GM21717 (cell line): ENCODE measurements around the gene OPA1.

Experiments
- ATAC-seq: cut with Tn5 transposase; IDR thresholded peaks from one replicate; pipeline ENCODE4 v1.9.1; 2021; ENCODE audit warnings: mild to moderate bottlenecking, moderate library complexity; ENCODE audit not compliant: unreplicated experiment

The OPA1 gene

DNA sequence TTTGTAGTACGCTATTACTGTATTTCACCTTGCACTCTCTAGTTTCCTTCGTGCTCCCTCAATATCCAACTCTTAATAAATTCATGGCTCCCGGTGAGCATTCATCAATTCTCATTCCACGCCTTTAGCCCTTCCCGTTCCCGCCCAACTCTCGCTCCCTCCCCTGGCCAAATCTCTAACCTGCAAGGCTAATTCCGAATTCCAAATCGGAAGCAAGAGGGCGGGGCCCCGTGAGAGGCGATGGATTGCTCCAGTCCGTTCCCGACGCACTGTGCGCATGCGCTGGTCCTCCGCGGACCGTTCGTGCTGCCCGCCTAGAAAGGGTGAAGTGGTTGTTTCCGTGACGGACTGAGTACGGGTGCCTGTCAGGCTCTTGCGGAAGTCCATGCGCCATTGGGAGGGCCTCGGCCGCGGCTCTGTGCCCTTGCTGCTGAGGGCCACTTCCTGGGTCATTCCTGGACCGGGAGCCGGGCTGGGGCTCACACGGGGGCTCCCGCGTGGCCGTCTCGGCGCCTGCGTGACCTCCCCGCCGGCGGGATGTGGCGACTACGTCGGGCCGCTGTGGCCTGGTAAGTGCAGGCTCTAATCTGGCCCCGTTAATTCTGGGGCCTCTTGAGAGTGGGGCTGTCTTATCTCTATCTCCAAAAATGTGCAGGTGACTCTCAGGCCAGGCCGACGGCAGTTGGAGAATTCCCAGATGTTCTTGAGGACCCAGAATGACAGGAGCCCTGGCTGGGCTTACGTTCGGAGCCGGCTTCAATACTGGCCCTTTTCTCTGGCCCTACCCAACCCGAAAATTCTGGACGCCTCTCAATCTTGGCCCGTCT lies at the start of gene OPA1:
Gene OPA1, plus strand, starts transcription at position 368 of the 827 bp plus-strand sequence. Its CDS starts 170 bp downstream, at position 538.
- ATAC-seq, result peak; percentile 97

GRCh38 chr3:193544289-193544688 lies 48.7 kb upstream of the OPA1 start:
- no peak for ATAC-seq

DNA sequence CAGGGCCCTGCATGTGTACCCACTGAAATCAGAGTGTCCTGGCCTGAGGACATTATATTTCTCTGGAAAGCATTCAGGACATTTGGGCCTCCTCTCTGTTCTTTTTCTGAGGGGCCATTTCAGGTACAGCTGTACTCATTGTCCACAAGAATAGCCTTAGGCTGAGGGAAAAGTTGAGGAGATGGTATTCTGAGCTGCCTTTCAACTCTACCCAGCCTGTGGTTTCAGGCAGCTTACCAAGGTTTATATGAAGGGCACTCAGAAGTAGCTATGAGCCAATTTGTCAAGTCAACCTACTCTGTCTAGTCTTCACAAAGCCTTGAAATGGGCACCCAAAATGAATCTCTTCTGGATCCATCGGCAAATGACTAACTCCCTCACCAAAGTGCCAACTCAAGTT lies 47.7 kb upstream of the OPA1 start:
- ATAC-seq, result no peak

DNA sequence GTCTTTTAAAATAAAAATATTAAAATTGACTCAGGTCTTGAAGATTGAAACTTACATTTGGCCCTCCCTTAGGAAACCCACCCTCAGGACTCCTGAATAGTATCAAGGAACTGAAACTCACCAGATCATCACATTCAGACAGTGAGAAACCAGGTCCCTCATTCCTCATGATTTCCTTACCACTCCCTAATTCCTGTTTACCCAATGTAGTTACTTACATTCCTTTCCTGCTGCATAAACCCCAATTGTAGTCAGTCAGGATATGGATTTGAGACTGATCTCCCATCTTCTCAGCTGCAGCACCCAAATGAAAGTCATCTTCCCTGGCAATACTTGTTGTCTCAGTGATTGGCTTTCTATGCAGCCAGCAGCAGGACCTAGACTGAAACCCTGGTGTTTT lies 46.9 kb upstream of the OPA1 start:
- no peak for ATAC-seq

DNA sequence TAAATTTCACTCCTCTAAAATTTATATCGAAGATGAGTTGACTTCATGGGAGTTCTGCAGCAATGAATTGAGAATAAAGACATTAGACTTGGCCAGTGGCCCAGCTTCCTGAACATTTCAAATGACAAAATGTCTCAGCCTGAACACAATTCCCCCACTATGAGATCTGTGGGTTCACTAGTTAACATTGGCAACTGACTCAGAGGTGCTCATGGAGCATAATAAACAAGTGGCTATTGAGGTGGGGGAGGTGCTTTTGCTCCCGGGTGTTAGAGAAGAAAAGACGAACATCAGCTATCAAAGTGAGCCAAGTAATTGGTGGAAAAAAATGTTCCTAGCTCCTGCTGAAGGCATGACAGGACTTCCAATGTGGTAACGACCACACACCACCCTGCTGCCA lies 44.6 kb upstream of the OPA1 start:
- ATAC-seq, result no peak

DNA sequence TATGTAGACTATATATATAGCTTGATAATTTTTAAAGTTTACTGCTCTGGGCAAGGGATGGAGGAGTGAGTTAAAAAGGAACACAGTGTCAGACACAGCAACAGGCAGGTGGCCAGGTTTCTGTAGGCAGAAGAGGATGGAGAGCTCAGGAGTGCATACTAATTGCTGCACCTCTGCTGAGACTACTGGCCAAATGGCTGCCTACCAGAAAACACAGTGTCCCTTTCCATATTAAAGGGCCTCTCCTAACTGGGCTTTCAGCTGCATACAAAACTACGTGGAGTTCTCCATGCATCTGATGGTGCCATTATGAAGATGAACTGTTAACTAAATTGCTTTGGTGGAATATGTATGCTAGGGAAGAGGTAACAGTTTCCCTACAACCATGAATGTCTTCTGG lies 40.1 kb upstream of the OPA1 start:
- ATAC-seq, result no peak

GRCh38 chr3:193553586-193553985 lies 39.4 kb upstream of the OPA1 start:
- no peak for ATAC-seq

DNA sequence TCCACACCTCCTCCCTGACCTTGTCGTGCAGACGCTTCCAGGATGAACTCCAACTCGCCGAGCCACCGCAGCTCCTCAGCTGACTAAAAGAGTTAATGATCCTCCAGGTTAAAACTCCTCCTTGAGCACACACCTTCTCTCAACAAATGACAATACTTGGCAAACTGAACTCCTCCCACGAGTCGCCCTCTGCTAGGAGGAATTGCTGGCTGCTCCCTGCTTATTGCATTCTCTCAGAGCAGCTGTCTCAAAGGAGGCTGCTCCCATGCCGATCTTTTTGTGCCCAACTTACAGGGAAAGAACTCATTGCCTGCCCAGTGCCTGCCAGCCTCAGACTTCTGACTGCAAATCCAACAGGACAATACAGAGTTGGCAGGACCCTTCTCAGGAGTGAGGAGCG lies 38.2 kb upstream of the OPA1 start, which contains the start of gene ATP13A4:
Gene ATP13A4, minus strand, starts transcription at position 85 of the 400 bp plus-strand sequence. CDS start 96 bp downstream, outside the sequence.
- no peak for ATAC-seq

DNA sequence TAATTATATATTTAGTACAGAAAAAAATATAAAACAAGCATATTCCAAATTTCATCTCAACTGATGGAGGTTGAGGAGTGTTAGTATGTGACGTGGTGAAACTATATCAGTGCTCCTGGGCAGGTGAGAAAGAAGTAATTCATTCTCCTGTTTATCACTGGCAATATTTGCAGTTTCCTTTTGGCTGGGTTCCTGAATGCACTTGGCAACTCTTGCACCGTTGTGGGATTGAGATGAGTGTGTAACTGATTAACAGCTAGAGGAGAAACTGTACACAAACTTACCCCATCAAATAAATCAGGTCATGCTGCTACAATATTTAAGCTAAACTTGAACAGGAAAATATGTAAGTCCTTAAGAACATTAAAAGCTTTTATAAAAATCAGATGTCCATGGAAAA lies 36.2 kb upstream of the OPA1 start:
- ATAC-seq, result no peak

GRCh38 chr3:193559100-193559499 lies 33.9 kb upstream of the OPA1 start:
- ATAC-seq, result no peak

DNA sequence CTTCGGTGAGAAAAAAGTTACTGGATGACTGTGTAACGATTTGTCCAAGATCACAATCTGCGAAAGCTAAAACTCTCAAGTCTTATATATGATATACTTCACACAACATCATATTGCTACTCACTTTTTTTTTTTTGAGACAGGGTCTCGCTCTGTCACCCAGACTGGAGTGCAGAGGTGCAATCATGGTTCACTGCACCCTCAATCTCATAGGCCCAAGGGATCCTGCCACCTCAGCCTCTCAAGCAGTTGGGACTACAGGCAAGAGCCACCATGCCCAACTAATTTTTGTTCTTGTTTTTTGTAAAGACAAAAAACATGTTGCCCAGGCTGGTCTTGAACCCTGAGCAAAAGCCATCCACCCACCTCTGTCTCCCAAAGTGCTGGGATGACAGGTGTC lies 32.9 kb upstream of the OPA1 start:
- no peak for ATAC-seq

DNA sequence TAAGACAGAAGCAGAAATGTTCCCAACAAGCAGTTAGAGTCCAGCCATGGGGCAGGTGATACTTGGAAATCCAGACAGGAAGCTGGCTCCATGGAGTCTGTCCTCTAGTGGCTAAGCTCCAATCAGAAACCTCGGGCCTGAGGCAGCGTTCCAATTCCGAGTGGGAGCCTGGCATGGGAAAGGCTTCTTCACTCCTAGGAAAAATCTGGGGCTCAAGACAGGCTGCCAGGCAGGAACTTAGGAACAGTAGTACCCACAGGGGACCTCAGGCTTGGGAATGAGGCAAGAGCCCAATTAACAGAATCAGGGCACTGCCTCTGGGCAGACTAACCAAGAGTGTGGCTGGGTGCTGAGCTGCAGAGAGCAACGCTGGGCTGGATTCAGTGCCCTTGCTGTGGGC lies 32.1 kb upstream of the OPA1 start:
- no peak for ATAC-seq

- no peak for ATAC-seq
These were observed 29.6 kb upstream of the OPA1 start for GRCh38 chr3:193563426-193563825.

- ATAC-seq, result no peak
These were observed 29.0 kb upstream of the OPA1 start for GRCh38 chr3:193564012-193564411.

DNA sequence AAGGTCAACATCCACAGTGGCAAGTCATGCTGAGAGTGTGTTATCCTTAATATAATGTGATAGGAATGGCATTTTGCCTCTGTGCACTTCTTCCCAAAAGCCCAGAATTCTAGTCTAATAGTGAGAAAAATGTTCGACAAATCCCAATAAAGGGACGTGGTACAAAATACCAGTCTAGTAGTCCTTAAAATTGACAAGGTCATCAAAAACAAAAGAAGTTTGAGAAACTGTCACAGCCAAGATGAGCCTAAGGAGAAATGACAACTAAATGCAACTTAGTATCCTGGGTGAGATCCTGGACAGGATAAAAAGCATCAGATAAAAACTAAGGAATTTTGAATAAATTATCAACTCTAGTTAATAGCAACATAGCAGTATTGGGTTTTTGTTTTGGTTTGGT lies 23.9 kb upstream of the OPA1 start:
- no peak for ATAC-seq

DNA sequence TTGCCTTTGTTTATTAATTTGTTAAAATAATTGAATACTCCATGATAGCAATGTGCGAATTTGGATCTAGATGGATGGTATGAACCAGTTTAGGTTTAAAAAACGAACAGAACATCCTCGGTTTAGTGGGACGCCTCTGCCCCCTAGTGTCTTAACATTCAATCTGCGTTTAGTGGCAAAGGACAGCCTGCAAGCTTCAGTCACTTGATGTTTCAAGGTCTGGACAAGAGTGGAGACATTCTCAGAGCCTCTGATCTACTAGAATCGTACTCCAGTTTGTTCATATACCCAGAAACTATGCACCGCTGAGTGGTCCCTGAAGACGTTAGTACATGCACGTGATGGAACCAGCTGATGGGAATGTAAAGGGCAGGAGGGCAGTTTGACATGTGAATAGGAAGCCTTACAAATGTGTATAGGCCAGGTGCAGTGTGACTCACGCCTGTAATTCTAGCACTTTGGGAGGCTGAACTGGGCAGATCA lies 20.5 kb upstream of the OPA1 start:
- ATAC-seq, result peak; percentile 69

DNA sequence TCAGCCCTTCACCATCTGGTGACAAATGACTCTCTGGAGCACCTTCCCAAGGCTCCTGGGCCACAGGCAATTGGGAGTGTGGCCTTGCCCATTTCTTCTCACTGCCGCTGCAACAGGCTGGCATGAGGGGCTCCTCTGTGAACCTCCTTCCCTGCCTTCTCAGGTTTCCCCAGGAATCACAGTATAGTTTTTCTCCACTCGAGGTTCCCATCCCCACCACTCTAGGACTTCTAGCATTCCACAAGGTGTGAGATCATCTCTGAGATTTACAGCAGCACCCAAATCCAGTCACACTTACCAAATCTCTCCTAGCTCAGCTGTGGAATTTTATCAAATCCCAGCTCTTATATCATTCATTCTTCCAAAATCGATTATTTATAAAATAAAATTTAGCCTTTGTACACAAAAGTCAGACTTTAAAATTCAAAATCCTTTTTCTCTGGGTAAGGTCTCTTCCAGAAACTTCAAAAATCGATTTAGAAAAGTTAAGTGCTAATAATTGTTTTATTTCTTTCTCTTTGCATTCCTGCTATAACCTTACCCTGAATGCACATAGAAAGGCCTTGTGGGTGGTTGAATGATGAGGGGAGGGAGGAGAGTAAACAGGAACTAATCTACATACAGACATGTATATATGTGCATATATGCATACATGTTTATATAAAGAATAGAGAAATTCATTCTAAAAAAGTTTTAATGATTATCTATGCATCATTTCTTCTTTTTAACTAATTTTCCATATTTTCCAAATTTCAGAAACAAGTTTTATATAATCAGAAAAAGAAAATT lies 19.4 kb upstream of the OPA1 start:
- no peak for ATAC-seq

DNA sequence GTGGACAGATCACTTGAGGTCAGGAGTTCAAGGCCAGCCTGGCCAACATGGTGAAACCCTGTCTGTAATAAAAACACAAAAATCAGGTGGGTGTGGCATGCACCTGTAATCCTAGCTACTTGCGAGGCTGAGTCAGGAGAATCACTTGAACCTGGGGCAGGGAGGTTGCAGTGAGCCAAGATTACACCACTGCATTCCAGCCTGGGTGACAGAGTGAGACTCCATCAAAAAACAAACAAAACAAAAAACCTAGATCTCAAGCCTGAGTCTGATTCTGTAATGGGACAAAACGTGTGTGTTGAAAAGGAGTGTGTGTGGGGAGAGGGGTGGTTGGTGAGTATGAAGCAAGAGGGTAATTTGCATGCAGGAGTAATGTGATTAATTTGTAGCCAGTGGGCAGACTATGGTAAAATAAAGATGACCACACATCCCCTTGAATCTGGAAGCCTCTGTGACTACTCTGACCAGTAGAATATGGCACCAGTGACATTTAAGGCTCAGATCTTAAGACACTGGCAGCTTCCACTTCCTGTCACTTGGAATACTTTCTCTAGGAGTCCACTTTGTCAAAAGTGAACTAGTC lies 18.4 kb upstream of the OPA1 start:
- ATAC-seq, result no peak

DNA sequence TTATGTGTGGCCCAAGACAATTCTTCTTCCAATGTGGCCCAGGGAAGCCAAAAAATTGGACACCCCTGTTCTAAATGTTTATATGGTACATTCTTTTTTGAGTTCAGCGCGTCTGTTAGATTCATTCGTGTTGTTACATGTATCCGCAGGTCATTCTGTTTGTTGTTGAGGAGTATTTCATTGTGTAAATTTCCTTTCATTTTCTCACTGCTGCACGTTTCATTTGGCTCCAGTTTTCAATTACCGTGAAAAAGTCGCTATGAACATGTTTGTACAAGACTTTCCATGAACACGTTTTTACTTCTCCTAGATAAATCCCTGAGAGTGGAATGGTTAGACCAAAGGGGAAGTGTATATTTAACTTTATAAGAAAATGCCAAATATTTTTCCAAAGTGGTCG lies 7.5 kb upstream of the OPA1 start:
- no peak for ATAC-seq

DNA sequence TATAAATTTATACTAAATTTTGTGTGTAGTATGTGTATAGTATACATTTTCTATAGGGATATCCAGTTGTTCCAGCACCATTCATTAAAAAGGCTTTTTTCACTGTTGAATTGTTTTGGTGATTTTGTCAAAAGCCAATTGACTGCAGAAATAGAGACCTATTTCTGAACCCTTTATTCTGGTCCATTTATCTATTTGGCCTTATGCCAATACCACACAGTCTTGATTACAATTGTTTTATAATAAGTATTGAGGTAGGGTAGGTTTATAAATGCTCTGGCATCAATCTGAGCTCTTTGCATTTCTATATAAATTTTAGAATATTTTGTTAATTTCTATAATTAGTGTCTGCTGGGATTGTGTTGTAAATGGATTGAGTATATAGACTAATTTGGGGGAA lies 6.5 kb upstream of the OPA1 start:
- ATAC-seq, result no peak

DNA sequence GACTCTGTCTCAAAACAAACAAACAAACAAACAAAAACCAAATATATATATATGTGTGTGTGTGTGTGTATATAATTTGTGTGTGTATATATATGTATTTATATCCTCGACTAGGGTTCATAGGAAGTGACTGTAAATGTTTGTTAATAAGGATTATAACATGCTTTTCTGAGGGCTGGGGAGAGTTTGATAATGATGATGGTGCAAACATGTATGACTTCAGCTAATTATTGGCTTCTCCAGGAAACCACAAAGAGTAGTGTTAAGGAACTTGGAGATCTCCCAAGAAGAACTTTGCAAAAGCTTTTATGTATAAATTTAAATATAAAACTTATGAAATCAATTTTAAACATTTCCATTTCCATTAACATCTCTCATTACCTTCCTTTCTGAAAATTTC lies 3.9 kb upstream of the OPA1 start:
- ATAC-seq, result no peak

DNA sequence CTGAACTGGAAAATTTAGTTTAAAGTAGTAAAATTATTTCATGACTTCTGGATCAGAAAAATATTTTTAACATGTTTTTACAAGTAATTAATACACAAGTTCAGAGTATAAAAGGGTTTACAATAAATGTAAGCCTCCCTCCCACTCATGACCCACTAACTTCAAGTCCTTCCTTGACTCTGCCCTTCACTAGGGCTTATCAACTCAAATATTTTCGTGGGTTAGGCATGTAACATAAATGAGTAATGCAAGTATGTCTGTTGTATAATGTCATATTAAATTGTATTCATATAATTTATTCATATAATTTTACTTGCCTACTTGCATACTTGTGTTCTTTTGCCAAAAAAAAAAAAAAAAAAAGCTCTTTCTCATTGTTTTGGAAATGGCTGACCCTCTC lies 3.4 kb upstream of the OPA1 start:
- no peak for ATAC-seq
